Hepatocyte (in vitro differentiated cells): ENCODE data around the gene CRYBG2. TPM values are rescaled to one million over a fixed set of nuclear protein-coding genes. Genes with fewer than 3 reads are reported as not detected.
"Not testable (repeated sequence)": the region's sequence is repeated elsewhere in the genome, so short reads cannot be mapped to it uniquely, and the experiment has no call there.

Source experiments
- DNase-seq: peaks from one replicate; pipeline ENCODE4 v3.0.0-alpha.2; 2016; ENCODE audit warnings: low spot score
- H2AFZ ChIP-seq: fragments of 200-600 bp; sonication (generic); 2 replicates; pipeline ENCODE4 v1.6.0; 2016; ENCODE audit warnings: antibody characterized with exemption, mild to moderate bottlenecking
- H3K27ac ChIP-seq: fragments of 200-600 bp; sonication (generic); 2 replicates; pipeline ENCODE4 v1.5.1; 2016; ENCODE audit warnings: mild to moderate bottlenecking
- H3K27me3 ChIP-seq: fragments of 200-600 bp; sonication (generic); 2 replicates; pipeline ENCODE4 v1.6.1; 2016
- H3K36me3 ChIP-seq: fragments of 200-600 bp; sonication (generic); replicated peaks from 2 replicates; pipeline ENCODE4 v1.5.1; 2016; ENCODE audit warnings: low read depth; ENCODE audit not compliant: insufficient read depth
- H3K4me1 ChIP-seq: fragments of 200-600 bp; sonication (generic); 2 replicates; pipeline ENCODE4 v1.5.1; 2016; ENCODE audit warnings: mild to moderate bottlenecking, moderate library complexity; ENCODE audit not compliant: insufficient read depth
- H3K4me2 ChIP-seq: fragments of 200-600 bp; sonication (generic); 2 replicates; pipeline ENCODE4 v1.6.0; 2016
- H3K4me3 ChIP-seq: fragments of 200-600 bp; sonication (generic); 2 replicates; pipeline ENCODE4 v1.5.1; 2016; ENCODE audit warnings: mild to moderate bottlenecking
- H3K79me2 ChIP-seq: fragments of 200-600 bp; sonication (generic); 2 replicates; pipeline ENCODE4 v1.6.0; 2017; ENCODE audit warnings: mild to moderate bottlenecking
- H3K9me2 ChIP-seq: fragments of 200-600 bp; sonication (generic); replicated peaks from 2 replicates; pipeline ENCODE4 v1.6.0; 2017; ENCODE audit warnings: mild to moderate bottlenecking; ENCODE audit not compliant: insufficient read depth
- H3K9me3 ChIP-seq: fragments of 200-600 bp; sonication (generic); 2 replicates; pipeline ENCODE4 v1.5.1; 2016; ENCODE audit warnings: low read depth, mild to moderate bottlenecking
- H4K20me1 ChIP-seq: fragments of 200-600 bp; sonication (generic); 2 replicates; pipeline ENCODE4 v1.6.0; 2016; ENCODE audit warnings: mild to moderate bottlenecking; ENCODE audit not compliant: insufficient read depth, poor library complexity, severe bottlenecking
- EZH2 ChIP-seq: fragments of 200-600 bp; sonication (generic); IDR thresholded peaks from 2 replicates; pipeline ENCODE4 v1.6.1; 2016; ENCODE audit warnings: antibody characterized with exemption, mild to moderate bottlenecking, borderline replicate concordance
- EZH2phosphoT487 ChIP-seq: fragments of 200-600 bp; sonication (generic); IDR thresholded peaks from one replicate; pipeline ENCODE4 v1.6.1; 2018; ENCODE audit warnings: antibody characterized with exemption, mild to moderate bottlenecking, low read depth, moderate library complexity; ENCODE audit not compliant: unreplicated experiment, severe bottlenecking
- WGBS: methylation state at CpG from one replicate; pipeline ENCODE4 v1.1.6; 2016; ENCODE audit warnings: low lambda C conversion rate; ENCODE audit errors: missing lambda C conversion rate; 5-methylcytosine and 5-hydroxymethylcytosine counted together
- polyA plus RNA-seq: library from polyadenylated mRNA; unstranded; fragments of >200 nt; fragmentation: Nextera tagmentation; extraction: Ambion mirVana; gene quantifications from 2 replicates; pipeline ENCODE4 v1.2.1, GENCODE V29; 2016
- total RNA-seq: library from RNA; depleted of rRNA; stranded (reverse); fragments of >200 nt; gene quantifications from 2 replicates; pipeline ENCODE4 v1.2.3, GENCODE V29; 2014
- TF ChIP-seq, protein P1 (sequence below): fragments of 200-600 bp; sonication (generic); IDR thresholded peaks from 2 replicates; pipeline ENCODE4 v1.5.1; 2016; ENCODE audit warnings: antibody characterized with exemption, mild to moderate bottlenecking; ENCODE audit not compliant: poor library complexity

The CRYBG2 gene
- total and polyA plus RNA-seq, 2 experiments from 2014 or later: 15.6 to 20.1 TPM

DNA sequence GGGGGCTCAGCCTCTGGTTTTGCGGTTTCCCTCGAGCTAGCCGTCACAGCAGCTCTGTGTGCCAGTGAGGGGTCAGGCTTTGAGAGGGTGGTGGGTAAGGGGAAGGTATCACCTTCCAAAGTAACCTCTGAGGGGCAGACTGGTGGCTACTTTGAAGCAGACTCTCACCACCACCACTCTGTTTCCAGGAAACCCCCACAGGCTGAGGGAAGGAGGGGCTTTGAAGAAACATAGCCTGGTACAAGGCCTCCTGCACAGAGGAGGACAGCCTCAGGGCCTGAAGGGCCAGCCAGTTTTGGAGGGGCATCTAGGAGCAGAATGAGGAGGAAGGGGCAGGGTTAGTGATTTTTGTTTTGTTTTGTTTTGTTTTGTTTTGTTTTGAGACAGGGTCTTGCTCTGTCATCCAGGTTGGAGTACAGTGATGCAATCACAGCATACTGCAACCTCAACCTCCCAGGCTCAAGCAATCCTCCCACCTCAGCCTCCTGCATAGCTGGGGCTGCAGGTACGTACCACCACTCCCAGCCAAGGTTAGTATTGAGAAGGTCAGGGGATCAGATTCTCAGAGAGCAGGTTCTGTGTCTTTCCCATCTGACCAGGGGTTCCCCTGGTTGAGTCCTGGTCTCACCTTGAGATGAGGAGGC, 35.8 kb upstream of the CRYBG2 start:
- Histone ChIP-seq H3K4me1 (no peaks in the 10 kb centered on the region), H3K4me2 (no peak overlapping the region), H3K4me3 (no peak overlapping the region), H3K27ac (no peak overlapping the region), H4K20me1 (no peaks in the 10 kb centered on the region), H3K9me3 (no peaks in the 10 kb centered on the region), H3K27me3 (no peaks in the 10 kb centered on the region), H3K79me2 (no peaks in the 10 kb centered on the region), H3K9me2 (no peaks in the 10 kb centered on the region), H3K36me3 (no peaks in the 10 kb centered on the region), H2AFZ (no peak overlapping the region)
- 80% methylated on average over 4 of the region's 4 CpGs for WGBS
- no peak for DNase-seq
- TF ChIP-seq EZH2phosphoT487 (no peak), EZH2 (no peak)
- TF ChIP-seq, protein P1, sequence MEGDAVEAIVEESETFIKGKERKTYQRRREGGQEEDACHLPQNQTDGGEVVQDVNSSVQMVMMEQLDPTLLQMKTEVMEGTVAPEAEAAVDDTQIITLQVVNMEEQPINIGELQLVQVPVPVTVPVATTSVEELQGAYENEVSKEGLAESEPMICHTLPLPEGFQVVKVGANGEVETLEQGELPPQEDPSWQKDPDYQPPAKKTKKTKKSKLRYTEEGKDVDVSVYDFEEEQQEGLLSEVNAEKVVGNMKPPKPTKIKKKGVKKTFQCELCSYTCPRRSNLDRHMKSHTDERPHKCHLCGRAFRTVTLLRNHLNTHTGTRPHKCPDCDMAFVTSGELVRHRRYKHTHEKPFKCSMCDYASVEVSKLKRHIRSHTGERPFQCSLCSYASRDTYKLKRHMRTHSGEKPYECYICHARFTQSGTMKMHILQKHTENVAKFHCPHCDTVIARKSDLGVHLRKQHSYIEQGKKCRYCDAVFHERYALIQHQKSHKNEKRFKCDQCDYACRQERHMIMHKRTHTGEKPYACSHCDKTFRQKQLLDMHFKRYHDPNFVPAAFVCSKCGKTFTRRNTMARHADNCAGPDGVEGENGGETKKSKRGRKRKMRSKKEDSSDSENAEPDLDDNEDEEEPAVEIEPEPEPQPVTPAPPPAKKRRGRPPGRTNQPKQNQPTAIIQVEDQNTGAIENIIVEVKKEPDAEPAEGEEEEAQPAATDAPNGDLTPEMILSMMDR: no peak

DNA sequence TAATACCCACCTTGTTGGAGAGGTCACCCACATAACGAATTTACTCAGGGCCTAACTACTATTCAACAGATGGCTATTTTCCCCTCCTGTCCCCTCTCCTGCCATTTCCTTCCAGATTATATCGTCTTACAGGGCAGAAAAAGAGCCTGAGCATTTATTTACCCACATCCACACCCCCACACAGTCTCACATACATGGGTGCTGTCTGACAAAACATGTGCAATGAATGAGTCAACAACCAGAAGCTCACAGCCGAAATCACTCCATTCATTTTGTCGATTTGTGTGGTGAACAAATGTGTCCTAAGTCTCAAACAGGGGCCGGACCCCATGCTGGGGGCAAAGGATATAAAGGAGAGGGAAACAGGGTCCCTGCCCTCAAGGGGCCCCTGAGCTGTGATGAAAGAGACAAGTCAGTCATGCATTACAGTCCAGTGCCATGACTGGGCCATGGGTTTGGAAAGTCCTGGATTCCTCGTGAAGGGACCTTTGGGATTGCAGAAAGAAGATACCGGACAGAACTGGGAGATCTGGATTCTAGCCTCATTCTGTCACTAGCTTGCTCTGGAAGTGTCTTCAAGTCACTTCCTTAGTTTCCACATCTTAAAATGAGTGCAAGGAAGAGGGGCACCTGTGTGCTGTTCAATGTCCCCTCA, 35.0 kb upstream of the CRYBG2 start:
- no peak overlapping the region for H3K4me3 ChIP-seq
- H3K4me2 ChIP-seq: no peak overlapping the region
- WGBS: 86% methylated on average over 7 of the region's 7 CpGs
- H2AFZ ChIP-seq: no peak overlapping the region
- no peaks in the 10 kb centered on the region for H3K9me2 ChIP-seq
- DNase-seq: no peak
- no peaks in the 10 kb centered on the region for H3K79me2 ChIP-seq
- no peaks in the 10 kb centered on the region for H3K4me1 ChIP-seq
- no peaks in the 10 kb centered on the region for H3K36me3 ChIP-seq
- no peaks in the 10 kb centered on the region for H3K9me3 ChIP-seq
- H3K27me3 ChIP-seq: no peaks in the 10 kb centered on the region
- TF ChIP-seq EZH2 (no peak), EZH2phosphoT487 (no peak)
- TF ChIP-seq, protein P1: no peak
- H4K20me1 ChIP-seq: no peaks in the 10 kb centered on the region
- H3K27ac ChIP-seq: no peak overlapping the region

DNA sequence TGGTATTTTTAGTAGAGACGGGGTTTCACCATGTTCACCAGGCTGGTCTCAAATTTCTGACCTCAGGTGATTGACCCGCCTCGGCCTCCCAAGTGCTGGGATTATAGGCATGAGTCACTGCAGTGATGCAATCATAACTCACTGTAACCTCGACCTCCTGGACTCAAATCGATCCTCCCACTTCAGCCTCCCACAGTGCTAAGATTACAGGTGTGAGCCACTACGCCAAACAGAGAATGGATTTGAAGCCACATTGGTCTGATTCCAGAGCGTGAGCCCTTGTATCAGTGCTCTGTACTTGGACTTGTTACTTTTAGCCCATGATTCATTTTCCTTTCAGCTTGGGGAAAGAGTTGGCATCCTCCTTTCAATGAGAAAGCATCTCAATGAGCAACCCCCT, 33.5 kb upstream of the CRYBG2 start:
- Histone ChIP-seq H3K27ac (no peak overlapping the region), H3K4me1 (no peaks in the 10 kb centered on the region), H3K4me2 (no peak overlapping the region), H3K36me3 (no peaks in the 10 kb centered on the region), H2AFZ (no peak overlapping the region), H3K4me3 (no peak overlapping the region), H4K20me1 (no peaks in the 10 kb centered on the region), H3K9me2 (no peaks in the 10 kb centered on the region), H3K27me3 (no peaks in the 10 kb centered on the region), H3K79me2 (no peaks in the 10 kb centered on the region), H3K9me3 (no peaks in the 10 kb centered on the region)
- 69% methylated on average over 7 of the region's 7 CpGs for WGBS
- TF ChIP-seq EZH2: no peak
- TF ChIP-seq, protein P1: no peak
- TF ChIP-seq EZH2phosphoT487: no peak
- DNase-seq: no peak

DNA sequence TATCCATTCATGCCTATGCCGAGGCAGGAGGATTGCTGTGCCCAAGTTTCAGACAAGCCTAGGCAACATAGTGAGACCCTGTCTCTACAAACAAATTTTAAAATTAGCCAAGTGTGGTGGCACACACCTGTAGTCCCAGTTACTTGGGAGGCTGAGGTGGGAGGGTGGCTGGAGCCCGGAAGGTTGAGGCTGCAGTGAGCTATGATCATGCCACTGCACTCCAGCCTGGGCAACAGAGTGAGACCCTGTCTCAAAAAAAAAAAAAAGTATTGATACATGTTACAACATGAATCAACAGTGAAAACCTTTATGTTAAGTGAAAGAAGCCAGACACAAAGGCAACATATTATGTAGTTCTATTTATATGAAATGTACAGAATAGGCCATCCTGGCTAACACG, 31.1 kb upstream of the CRYBG2 start:
- not testable (repeated sequence) for H4K20me1 ChIP-seq, H3K36me3 ChIP-seq, H3K9me2 ChIP-seq, H3K4me3 ChIP-seq, H2AFZ ChIP-seq, H3K4me2 ChIP-seq, H3K27me3 ChIP-seq, H3K9me3 ChIP-seq, H3K4me1 ChIP-seq, DNase-seq, H3K79me2 ChIP-seq, H3K27ac ChIP-seq
- WGBS: 97% methylated on average over 3 of the region's 3 CpGs
